CD8-positive, alpha-beta memory T cell (primary cell): ENCODE measurements around the gene HAUS3. TPM values are rescaled to one million over a fixed set of nuclear protein-coding genes. Genes with fewer than 3 reads are reported as not detected.
A peak's percentile ranks its signal among the peaks of the same experiment; 100 is the strongest.

Experiments used
- CTCF ChIA-PET: fragments of 350-600 bp; sonication (Branson Sonifier 250); formaldehyde crosslinking; loops from one replicate; lab custom pipeline; 2021; ENCODE audit warnings: antibody characterized with exemption; lab: Charles Lee
- POLR2A ChIA-PET: fragments of 350-600 bp; sonication (Branson Sonifier 250); formaldehyde crosslinking; loops from one replicate; lab custom pipeline; 2021; ENCODE audit warnings: antibody characterized with exemption; lab: Charles Lee
- DNase-seq, 5 donors: peaks; one replicate each; pipeline versions ENCODE4 v3.0.0 to v3.0.0-alpha.2; 2020 to 2022; ENCODE audit warnings: mixed read lengths in 1 of 5
- H3K27ac ChIP-seq: one replicate; pipeline ENCODE4 v1.7.0; 2013; ENCODE audit warnings: low read depth, mild to moderate bottlenecking, low read length, moderate library complexity
- H3K27me3 ChIP-seq: 2 replicates; pipeline ENCODE4 v1.7.0; 2013; ENCODE audit warnings: low read length, mild to moderate bottlenecking; ENCODE audit not compliant: insufficient read depth, poor library complexity, severe bottlenecking
- H3K36me3 ChIP-seq: 2 replicates; pipeline ENCODE4 v1.7.0; 2013; ENCODE audit warnings: mild to moderate bottlenecking, low read length, moderate library complexity; ENCODE audit not compliant: insufficient read depth
- H3K4me1 ChIP-seq: 2 replicates; pipeline ENCODE4 v1.7.0; 2013; ENCODE audit warnings: mild to moderate bottlenecking, low read length, moderate library complexity; ENCODE audit not compliant: insufficient read depth
- H3K4me3 ChIP-seq: 2 replicates; pipeline ENCODE4 v1.7.0; 2013; ENCODE audit warnings: mild to moderate bottlenecking, low read length
- H3K9me3 ChIP-seq: 2 replicates; pipeline ENCODE4 v1.7.0; 2013; ENCODE audit warnings: mild to moderate bottlenecking, low read length
- H3K27ac Mint-ChIP-seq, 8 donors: one replicate each; pipeline ENCODE4 v1.8.0; 2020 to 2021; ENCODE audit warnings: mixed read lengths in 8 of 8, mild to moderate bottlenecking in 6 of 8, inconsistent platforms in 3 of 8, moderate library complexity in 3 of 8
- H3K27me3 Mint-ChIP-seq, 2 donors: one replicate each; pipeline ENCODE4 v1.8.0; 2020 to 2021; ENCODE audit warnings: mixed read lengths in 2 of 2, mild to moderate bottlenecking in 1 of 2, moderate library complexity in 1 of 2
- H3K36me3 Mint-ChIP-seq, 3 donors: one replicate each; pipeline ENCODE4 v1.8.0; 2020 to 2021; ENCODE audit warnings: mixed read lengths in 3 of 3, inconsistent platforms in 1 of 3, mild to moderate bottlenecking in 1 of 3
- H3K4me1 Mint-ChIP-seq, 3 donors: one replicate each; pipeline ENCODE4 v1.8.0; 2020 to 2021; ENCODE audit warnings: mixed read lengths in 3 of 3, inconsistent platforms in 1 of 3, mild to moderate bottlenecking in 1 of 3
- H3K4me3 Mint-ChIP-seq, 7 donors: one replicate each; pipeline ENCODE4 v1.8.0; 2020 to 2021; ENCODE audit warnings: mixed read lengths in 7 of 7, mild to moderate bottlenecking in 6 of 7, moderate library complexity in 4 of 7, inconsistent platforms in 2 of 7
- H3K9me3 Mint-ChIP-seq, 5 donors: one replicate each; pipeline ENCODE4 v1.8.0; 2020 to 2022; ENCODE audit warnings: mixed read lengths in 5 of 5, mild to moderate bottlenecking in 3 of 5, moderate library complexity in 2 of 5, inconsistent platforms in 1 of 5
- polyA plus RNA-seq: library from polyadenylated mRNA; unstranded; fragments of 300-500 nt; fragmentation: Illumina TruSeq; gene quantifications from one replicate; pipeline ENCODE4 v1.2.3, GENCODE V29; 2021
- total RNA-seq, 2 experiments: library from RNA; stranded (reverse); gene quantifications; one replicate each; pipeline ENCODE4 v1.2.3, GENCODE V29; 2021

HAUS3 gene
- total and polyA plus RNA-seq, 3 experiments from 2014 or later: 23.8 to 26.6 (median 23.9) TPM

GRCh38 chr4:2287594-2287915 is 45.6 kb upstream of the HAUS3 start:
- H3K27me3 Mint-ChIP-seq: no peaks in the 10 kb centered on the region
- Histone ChIP-seq H3K9me3 (no peaks in the 10 kb centered on the region), H3K36me3 (no peaks in the 10 kb centered on the region), H3K27me3 (no peaks in the 10 kb centered on the region), H3K4me3 (no peak overlapping the region), H3K27ac (no peak overlapping the region), H3K4me1 (peaks cover 62% of the 10 kb centered on the region)
- no peak for DNase-seq
- ChIA-PET POLR2A (no interaction called here), CTCF (no interaction called here)
- peak overlapping the region in 5 of 8 donors; percentile 63 to 88 (median 70) for H3K27ac Mint-ChIP-seq
- no peaks in the 10 kb centered on the region for H3K9me3 Mint-ChIP-seq
- peaks cover 0 to 2% (median 1%) of the 10 kb centered on the region in 3 donors for H3K36me3 Mint-ChIP-seq
- no peak overlapping the region for H3K4me3 Mint-ChIP-seq
- H3K4me1 Mint-ChIP-seq: peaks cover 30 to 67% (median 34%) of the 10 kb centered on the region in 3 donors

GRCh38 chr4:2286904-2287593 is 45.1 kb upstream of the HAUS3 start:
- Mint-ChIP-seq H3K9me3 (no peaks in the 10 kb centered on the region), H3K27ac (peak overlapping the region in 5 of 8 donors; percentile 32 to 87 (median 82)), H3K4me3 (no peak overlapping the region), H3K36me3 (peaks cover 0 to 3% (median 2%) of the 10 kb centered on the region in 3 donors), H3K4me1 (peaks cover 30 to 69% (median 36%) of the 10 kb centered on the region in 3 donors), H3K27me3 (no peaks in the 10 kb centered on the region)
- Histone ChIP-seq H3K4me1 (peaks cover 64% of the 10 kb centered on the region), H3K9me3 (no peaks in the 10 kb centered on the region), H3K27me3 (no peaks in the 10 kb centered on the region), H3K36me3 (no peaks in the 10 kb centered on the region), H3K4me3 (no peak overlapping the region), H3K27ac (no peak overlapping the region)
- peak in 1 of 5 donors; percentile 11 for DNase-seq
- CTCF ChIA-PET: interaction anchor here (1.3 to 1.5 kb wide), 2 partner anchors 25 to 176 kb away, joined by 4 to 5 read pairs; partner anchors contain the start of gene MXD4
- POLR2A ChIA-PET: no interaction called here

GRCh38 chr4:2285613-2286381 is 43.9 kb upstream of the HAUS3 start:
- Mint-ChIP-seq H3K4me1 (peaks cover 34 to 69% (median 41%) of the 10 kb centered on the region in 3 donors), H3K27me3 (no peaks in the 10 kb centered on the region), H3K36me3 (peaks cover 0 to 3% (median 1%) of the 10 kb centered on the region in 3 donors), H3K27ac (peak overlapping the region in 5 of 8 donors; percentile 76 to 100 (median 87)), H3K9me3 (no peaks in the 10 kb centered on the region), H3K4me3 (no peak overlapping the region)
- Histone ChIP-seq H3K9me3 (no peaks in the 10 kb centered on the region), H3K4me1 (peaks cover 63% of the 10 kb centered on the region), H3K27ac (no peak overlapping the region), H3K27me3 (no peaks in the 10 kb centered on the region), H3K4me3 (no peak overlapping the region), H3K36me3 (no peaks in the 10 kb centered on the region)
- POLR2A ChIA-PET: interaction anchor here (0.6 kb wide), 2 partner anchors 45 to 119 kb away, joined by 3 to 4 read pairs; no protein-coding TSS in a partner anchor
- peak in 1 of 5 donors; percentile 27 for DNase-seq
- CTCF ChIA-PET: interaction anchor here (1.3 to 1.5 kb wide), 2 partner anchors 24 to 177 kb away, joined by 4 to 5 read pairs; partner anchors contain the start of gene MXD4

- Mint-ChIP-seq H3K4me3 (peak overlapping the region in 1 of 7 donors; percentile 27), H3K4me1 (peaks cover 36 to 67% (median 40%) of the 10 kb centered on the region in 3 donors), H3K27ac (peak overlapping the region in 6 of 8 donors; percentile 76 to 100 (median 88)), H3K9me3 (no peaks in the 10 kb centered on the region), H3K36me3 (peaks cover 0 to 3% (median 0%) of the 10 kb centered on the region in 3 donors), H3K27me3 (no peaks in the 10 kb centered on the region)
- Histone ChIP-seq H3K9me3 (no peaks in the 10 kb centered on the region), H3K36me3 (no peaks in the 10 kb centered on the region), H3K27me3 (no peaks in the 10 kb centered on the region), H3K4me3 (no peak overlapping the region), H3K27ac (no peak overlapping the region), H3K4me1 (peaks cover 60% of the 10 kb centered on the region)
- DNase-seq: peak in 1 of 5 donors; percentile 55
- ChIA-PET POLR2A (interaction anchor here (0.6 kb wide), 1 partner anchor 44 kb away, joined by 3 read pairs; no protein-coding TSS in a partner anchor), CTCF (no interaction called here)
Measured at GRCh38 chr4:2284934-2285612, 43.2 kb upstream of the HAUS3 start.

- H3K4me3 Mint-ChIP-seq: peak overlapping the region in 1 of 7 donors; percentile 27
- no peaks in the 10 kb centered on the region for H3K27me3 Mint-ChIP-seq
- Histone ChIP-seq H3K4me3 (no peak overlapping the region), H3K9me3 (no peaks in the 10 kb centered on the region), H3K36me3 (no peaks in the 10 kb centered on the region), H3K27ac (no peak overlapping the region), H3K27me3 (no peaks in the 10 kb centered on the region), H3K4me1 (peaks cover 53% of the 10 kb centered on the region)
- ChIA-PET CTCF (no interaction called here), POLR2A (no interaction called here)
- H3K36me3 Mint-ChIP-seq: peaks cover 0 to 3% (median 0%) of the 10 kb centered on the region in 3 donors
- H3K27ac Mint-ChIP-seq: peak overlapping the region in 6 of 8 donors; percentile 82 to 100 (median 92)
- peaks cover 35 to 66% (median 36%) of the 10 kb centered on the region in 3 donors for H3K4me1 Mint-ChIP-seq
- H3K9me3 Mint-ChIP-seq: no peaks in the 10 kb centered on the region
- DNase-seq: peak in 1 of 5 donors; percentile 39
Measured at GRCh38 chr4:2284161-2284933, 42.4 kb upstream of the HAUS3 start.

GRCh38 chr4:2283199-2283711 is 41.3 kb upstream of the HAUS3 start:
- Histone ChIP-seq H3K4me1 (peaks cover 47% of the 10 kb centered on the region), H3K27ac (no peak overlapping the region), H3K36me3 (no peaks in the 10 kb centered on the region), H3K4me3 (no peak overlapping the region), H3K9me3 (no peaks in the 10 kb centered on the region), H3K27me3 (no peaks in the 10 kb centered on the region)
- peak overlapping the region; percentile 43 to 100 (median 93) for H3K27ac Mint-ChIP-seq
- CTCF ChIA-PET: interaction anchor here (1.6 kb wide), 1 partner anchor 136 kb away, joined by 8 read pairs; the partner anchor contains the start of genes CFAP99 and ZFYVE28
- H3K9me3 Mint-ChIP-seq: no peaks in the 10 kb centered on the region
- POLR2A ChIA-PET: no interaction called here
- H3K4me1 Mint-ChIP-seq: peaks cover 35 to 66% (median 36%) of the 10 kb centered on the region in 3 donors
- H3K27me3 Mint-ChIP-seq: no peaks in the 10 kb centered on the region
- peaks cover 0 to 3% (median 0%) of the 10 kb centered on the region in 3 donors for H3K36me3 Mint-ChIP-seq
- DNase-seq: no peak
- peak overlapping the region in 3 of 7 donors; percentile 8 to 69 (median 10) for H3K4me3 Mint-ChIP-seq
